RWPE2 (cell line): Measurements from ENCODE around the gene TLE5.
"Not testable (repeated sequence)": the region's sequence is repeated elsewhere in the genome, so short reads cannot be mapped to it uniquely, and the experiment has no call there.

Source experiments
- ATAC-seq: fragments of 200-7000 bp; cut with Tn5 transposase; 3 replicates; pipeline ENCODE4 v1.9.1; 2021; ENCODE audit warnings: low read depth
- DNase-seq: peaks from one replicate; pipeline ENCODE4 v3.0.0-alpha.2; 2020; ENCODE audit warnings: low spot score
- H3K27ac ChIP-seq: fragments of 450-650 bp; 2 replicates; pipeline ENCODE4 v1.5.1; 2017; ENCODE audit warnings: mild to moderate bottlenecking; ENCODE audit not compliant: poor library complexity, severe bottlenecking
- H3K27me3 ChIP-seq: fragments of 250-450 bp; sonication (Bioruptor Pico); 2 replicates; pipeline ENCODE4 v1.5.1; 2021; ENCODE audit warnings: mild to moderate bottlenecking, moderate library complexity; ENCODE audit not compliant: insufficient read depth, poor library complexity, severe bottlenecking
- H3K36me3 ChIP-seq: fragments of 250-450 bp; sonication (Bioruptor Pico); 2 replicates; pipeline ENCODE4 v1.5.1; 2020; ENCODE audit warnings: low read depth, mild to moderate bottlenecking, moderate library complexity
- H3K4me1 ChIP-seq: fragments of 250-450 bp; sonication (Bioruptor Pico); 2 replicates; pipeline ENCODE4 v1.5.1; 2021; ENCODE audit warnings: mild to moderate bottlenecking, moderate library complexity; ENCODE audit not compliant: insufficient read depth, poor library complexity, severe bottlenecking
- H3K4me3 ChIP-seq: fragments of 250-450 bp; sonication (Bioruptor Pico); 2 replicates; pipeline ENCODE4 v1.5.1; 2021; ENCODE audit warnings: mild to moderate bottlenecking, moderate library complexity; ENCODE audit not compliant: severe bottlenecking
- H3K9me3 ChIP-seq: fragments of 250-450 bp; sonication (Bioruptor Pico); 2 replicates; pipeline ENCODE4 v1.5.1; 2021; ENCODE audit warnings: mild to moderate bottlenecking, moderate library complexity; ENCODE audit not compliant: severe bottlenecking
- CTCF ChIP-seq: fragments of 450-650 bp; IDR thresholded peaks from one replicate; pipeline ENCODE4 v1.5.1; 2017; ENCODE audit warnings: mild to moderate bottlenecking, moderate library complexity; ENCODE audit not compliant: poor library complexity, severe bottlenecking

TLE5 gene

GRCh38 chr19:3053218-3053621, 9.1 kb downstream of the TLE5 start:
- Histone ChIP-seq H3K4me1 (peaks cover 36% of the 10 kb centered on the region), H3K27ac (peak overlapping the region; percentile 96), H3K9me3 (no peaks in the 10 kb centered on the region), H3K4me3 (no peak overlapping the region), H3K27me3 (no peaks in the 10 kb centered on the region), H3K36me3 (peaks cover 44% of the 10 kb centered on the region)
- TF ChIP-seq CTCF, result no peak
- DNase-seq (no peak), ATAC-seq (no peak)

GRCh38 chr19:3050016-3050415, 12.3 kb downstream of the TLE5 start:
- not testable (repeated sequence) for ATAC-seq, H3K27me3 ChIP-seq, H3K9me3 ChIP-seq, H3K4me1 ChIP-seq, H3K27ac ChIP-seq, DNase-seq, H3K4me3 ChIP-seq
- H3K36me3 ChIP-seq, result peaks cover 19% of the 10 kb centered on the region; the same call in 1 of the 2 replicates

DNA sequence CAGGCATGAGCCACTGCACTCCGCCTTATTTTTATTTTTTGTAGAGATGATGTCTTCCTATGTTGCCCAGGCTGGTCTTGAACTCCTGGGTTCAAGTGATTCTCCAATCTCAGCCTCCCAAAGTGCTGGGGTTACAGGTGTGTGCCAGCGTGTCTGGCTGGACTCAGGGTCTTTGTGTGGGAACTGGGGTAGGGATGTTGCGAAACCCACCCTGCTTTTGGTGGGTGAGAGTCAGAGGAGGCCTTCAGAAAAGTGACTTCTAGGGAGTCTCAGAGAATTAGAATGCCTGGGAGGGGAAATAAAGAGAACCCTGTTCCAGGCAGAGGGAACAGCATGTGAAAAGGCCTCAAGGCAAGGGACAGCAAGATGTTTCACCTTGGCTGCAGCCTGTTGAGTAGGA, 13.2 kb downstream of the TLE5 start:
- Histone ChIP-seq H3K36me3 (peaks cover 10% of the 10 kb centered on the region; the same call in 1 of the 2 replicates), H3K9me3 (no peaks in the 10 kb centered on the region), H3K27ac (no peak overlapping the region), H3K4me3 (no peak overlapping the region), H3K4me1 (no peaks in the 10 kb centered on the region), H3K27me3 (no peaks in the 10 kb centered on the region)
- ATAC-seq (no peak), DNase-seq (no peak)
- no peak for TF ChIP-seq CTCF

DNA sequence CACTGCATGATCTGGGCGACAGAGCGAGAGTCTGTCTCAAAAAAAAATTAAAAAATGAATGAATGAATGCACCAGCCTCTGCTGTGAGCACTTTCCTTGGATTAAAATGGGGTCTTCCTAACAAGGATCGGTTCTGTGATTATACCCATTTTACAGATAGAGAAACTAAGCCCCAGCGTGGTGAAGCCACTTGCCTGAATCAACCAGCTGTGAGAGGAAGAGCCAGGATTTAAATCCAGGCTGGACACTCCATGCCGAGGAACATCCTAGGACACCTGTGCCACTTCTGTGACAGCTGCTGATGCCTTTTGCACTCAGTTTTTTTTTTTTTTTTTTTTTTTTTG, 14.1 kb downstream of the TLE5 start:
- no peak overlapping the region for H3K4me3 ChIP-seq
- no peaks in the 10 kb centered on the region for H3K9me3 ChIP-seq
- no peak for DNase-seq
- H3K27me3 ChIP-seq, result no peaks in the 10 kb centered on the region
- no peak overlapping the region for H3K27ac ChIP-seq
- no peak for TF ChIP-seq CTCF
- no peaks in the 10 kb centered on the region for H3K4me1 ChIP-seq
- ATAC-seq, result no peak
- H3K36me3 ChIP-seq, result peaks cover 5% of the 10 kb centered on the region; the same call in 1 of the 2 replicates

DNA sequence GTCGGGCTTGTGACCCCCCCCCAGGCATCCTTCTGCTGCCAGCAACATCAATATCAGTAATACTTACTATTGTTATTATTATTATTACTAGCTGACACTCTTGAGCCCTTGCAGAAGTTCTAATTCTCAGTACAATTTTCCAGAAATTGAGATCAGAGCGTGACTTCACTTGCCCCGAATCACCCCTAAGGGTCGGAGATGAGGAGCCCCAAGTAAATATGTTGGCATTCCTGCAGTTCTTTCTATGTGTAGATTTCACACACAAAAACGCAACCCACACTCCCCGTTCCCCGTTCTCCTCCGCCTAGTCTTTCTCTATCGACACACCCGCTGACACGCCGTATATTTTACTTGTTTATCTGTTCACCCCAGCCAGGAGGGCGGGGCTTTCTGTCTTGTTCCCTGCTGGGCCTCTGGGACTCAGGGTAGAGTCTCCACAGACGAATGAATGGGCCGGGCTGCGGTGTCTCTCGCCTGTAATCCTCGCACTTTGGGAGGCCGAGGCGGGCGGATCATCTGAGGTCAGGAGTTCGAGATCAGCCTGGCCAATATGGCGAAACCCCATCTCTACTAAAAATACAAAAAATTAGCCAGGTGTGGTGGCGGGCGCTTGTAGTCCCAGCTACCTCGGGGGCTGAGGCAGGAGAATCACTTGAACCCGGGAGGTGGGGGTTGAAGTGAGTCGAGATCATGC, 14.7 kb downstream of the TLE5 start:
- peak overlapping the region; percentile 9 for H3K4me3 ChIP-seq
- H3K9me3 ChIP-seq, result no peaks in the 10 kb centered on the region
- H3K4me1 ChIP-seq, result no peaks in the 10 kb centered on the region
- no peak for TF ChIP-seq CTCF
- no peak overlapping the region for H3K27ac ChIP-seq
- ATAC-seq, result peak; percentile 75
- no peaks in the 10 kb centered on the region for H3K27me3 ChIP-seq
- 0 out of 2 replicates have a peak, but pooled peaks cover 2% of the 10 kb centered on the region for H3K36me3 ChIP-seq
- no peak for DNase-seq
